Stimulated activated CD8-positive, alpha-beta memory T cell treated with anti-CD3 and anti-CD28 coated beads, Interleukin-2, amount 100 ng/mL, for 1 hour (primary cell): ENCODE results near the gene DDX39A.

Experiments
- DNase-seq, 2 donors: peaks; one replicate each; pipeline ENCODE4 v3.0.0-alpha.2; 2020; ENCODE audit warnings: low read depth in 2 of 2

DDX39A gene

GRCh38 chr19:14363183-14364097 lies 55.7 kb downstream of the DDX39A start:
- no peak for DNase-seq

- no peak for DNase-seq
Observed at GRCh38 chr19:14361824-14362223, 57.3 kb downstream of the DDX39A start.
